Skin of body (tissue), 2 donors: ENCODE measurements around the gene SLC43A2. TPM values are rescaled to one million over a fixed set of nuclear protein-coding genes. Genes with fewer than 3 reads are reported as not detected.
"Not testable (repeated sequence)": the region's sequence is repeated elsewhere in the genome, so short reads cannot be mapped to it uniquely, and the experiment has no call there.

Source experiments
- DNase-seq: peaks from one replicate; lab custom pipeline; 2025; lab: John Stamatoyannopoulos, UW
- total RNA-seq: library from RNA; depleted of rRNA; stranded (reverse); fragments of >200 nt; gene quantifications from one replicate; pipeline ENCODE4 v1.2.3, GENCODE V29; 2014

Gene SLC43A2
- total RNA-seq, 1 donor from 2014 or later, result 8.1 TPM

DNA sequence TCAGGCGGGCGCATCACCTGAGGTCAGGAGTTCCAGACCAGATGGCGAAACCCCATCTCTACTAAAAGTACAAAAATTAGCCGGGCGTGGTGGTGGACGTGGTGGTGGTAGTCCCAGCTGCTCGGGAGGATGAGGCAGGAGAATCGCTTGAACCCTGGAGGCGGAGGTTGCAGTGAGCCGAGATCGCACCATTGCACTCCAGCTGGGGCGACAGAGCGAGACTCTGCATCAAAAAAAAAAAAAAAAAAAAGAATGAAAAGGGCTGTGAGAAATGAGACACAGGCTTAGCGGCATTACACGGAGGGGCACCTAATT, 65.2 kb downstream of the SLC43A2 start:
- DNase-seq, result not testable (repeated sequence)

DNA sequence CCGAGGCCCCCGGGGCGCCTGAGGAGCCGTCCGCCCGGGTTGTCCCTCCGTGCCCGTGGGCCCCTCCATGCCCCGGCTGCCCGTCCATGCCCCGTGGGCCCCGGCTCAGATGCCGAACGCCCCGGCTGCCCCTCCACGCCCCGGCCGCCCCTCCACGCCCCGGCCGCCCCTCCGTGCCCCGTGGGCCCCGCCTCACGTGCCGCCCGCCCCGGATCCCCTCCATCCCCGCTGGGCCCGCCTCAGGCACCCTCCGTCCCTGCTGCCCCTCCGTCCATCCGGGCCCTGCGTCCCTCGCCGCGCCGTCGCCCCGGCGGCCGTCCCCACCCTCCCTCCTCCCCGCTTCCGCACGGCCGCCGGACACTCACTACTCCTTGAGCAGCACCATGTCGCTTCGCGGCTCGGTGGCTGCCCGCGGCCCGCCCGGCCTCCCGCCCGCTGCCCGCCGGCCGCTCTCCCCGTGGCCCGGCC, 66.4 kb downstream of the SLC43A2 start:
- no peak for DNase-seq

DNA sequence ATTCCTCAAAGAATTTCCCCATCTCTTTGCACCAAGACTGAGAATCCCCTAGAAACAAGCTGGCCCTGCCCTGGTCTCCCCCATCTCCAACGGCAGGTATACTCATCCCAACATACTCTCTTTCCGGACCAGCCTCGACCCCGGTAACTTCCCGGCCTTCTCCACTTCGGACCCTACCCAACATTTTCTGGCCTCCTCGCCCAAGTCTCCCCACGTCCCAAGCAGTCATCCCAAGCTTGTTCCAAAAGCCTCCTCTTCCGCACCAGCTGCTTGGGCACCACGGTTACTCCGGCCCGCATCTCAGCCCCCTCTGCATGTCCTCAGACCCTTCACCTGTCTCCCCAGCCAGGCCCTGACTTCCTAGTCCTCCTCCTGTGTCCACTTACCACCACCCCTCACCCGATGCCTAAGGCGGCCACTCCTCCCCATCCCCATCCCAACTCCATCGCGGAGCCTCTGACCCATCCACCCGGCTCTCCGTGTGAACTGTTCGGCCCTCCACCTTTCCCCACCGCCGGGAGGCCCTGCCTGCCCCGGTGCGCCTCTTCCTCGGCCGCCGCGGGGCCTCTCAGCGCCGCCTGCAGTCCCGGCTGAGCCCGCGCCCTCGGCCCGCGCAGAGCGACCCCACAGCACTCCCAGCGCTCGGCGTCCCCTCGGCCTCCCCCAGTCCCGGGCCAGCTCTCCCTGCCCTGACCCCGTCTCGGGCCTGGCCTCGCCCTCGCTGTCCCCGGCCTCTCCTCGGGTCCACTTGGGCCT, 67.0 kb downstream of the SLC43A2 start:
- no peak for DNase-seq

DNA sequence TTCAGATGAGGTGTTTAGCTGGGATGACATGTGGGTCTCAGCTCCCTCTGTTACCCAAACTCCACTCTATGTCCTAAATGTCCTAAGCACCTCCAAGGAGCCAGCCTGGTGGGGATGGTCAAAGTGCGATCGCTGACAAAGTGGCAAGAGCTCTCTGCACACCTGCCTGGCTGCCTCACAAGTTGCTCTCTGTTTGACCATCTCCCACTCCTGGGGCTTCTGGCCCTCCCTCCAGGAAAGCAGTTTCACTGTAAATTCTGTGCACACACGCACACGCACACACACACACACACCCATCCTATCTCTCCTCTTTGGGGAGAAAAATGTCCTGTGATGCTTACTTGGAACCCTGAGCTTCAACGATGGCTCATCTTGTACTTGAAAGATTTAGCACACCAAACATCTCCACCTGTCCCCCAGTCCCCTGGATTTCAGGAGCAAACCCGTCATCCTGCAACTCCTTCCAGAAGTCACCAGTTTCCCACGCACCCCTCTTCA, 67.7 kb downstream of the SLC43A2 start:
- DNase-seq, result no peak

DNA sequence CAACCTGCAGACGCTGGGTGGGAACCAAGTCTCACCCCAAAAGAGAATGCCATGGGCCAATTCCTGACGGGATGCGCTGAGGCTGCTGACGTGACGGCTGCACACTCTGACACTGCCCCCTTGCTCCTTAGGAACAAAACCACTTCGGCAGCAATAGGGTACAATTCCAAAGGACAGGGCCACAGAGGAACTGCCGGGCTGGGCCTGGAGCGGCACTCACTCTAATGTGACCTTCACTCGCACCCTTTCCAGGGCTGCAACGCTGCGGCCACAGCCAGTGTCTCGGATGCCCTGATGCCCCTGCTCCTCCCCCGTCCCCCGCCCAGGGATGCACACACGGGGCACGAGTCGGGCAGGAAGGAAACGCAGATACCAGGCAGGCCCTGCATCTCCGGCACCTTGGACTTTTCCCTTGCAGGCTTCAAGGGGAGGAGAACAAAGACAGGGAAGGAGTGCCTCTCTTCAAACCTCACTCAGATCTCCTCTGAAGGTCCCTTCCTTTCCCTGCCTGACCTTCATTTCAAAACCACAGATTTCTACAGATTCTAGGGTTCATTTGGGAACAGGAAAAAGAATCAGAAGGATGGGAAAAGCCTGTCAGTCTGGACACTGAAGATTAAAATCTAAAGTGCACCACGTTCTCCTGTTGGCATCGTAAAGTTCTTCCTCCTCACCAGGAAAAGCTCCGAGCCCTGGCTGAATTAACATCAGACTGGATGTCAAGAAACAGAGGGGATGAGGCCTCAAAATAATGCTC, 68.4 kb downstream of the SLC43A2 start:
- DNase-seq, result no peak

DNA sequence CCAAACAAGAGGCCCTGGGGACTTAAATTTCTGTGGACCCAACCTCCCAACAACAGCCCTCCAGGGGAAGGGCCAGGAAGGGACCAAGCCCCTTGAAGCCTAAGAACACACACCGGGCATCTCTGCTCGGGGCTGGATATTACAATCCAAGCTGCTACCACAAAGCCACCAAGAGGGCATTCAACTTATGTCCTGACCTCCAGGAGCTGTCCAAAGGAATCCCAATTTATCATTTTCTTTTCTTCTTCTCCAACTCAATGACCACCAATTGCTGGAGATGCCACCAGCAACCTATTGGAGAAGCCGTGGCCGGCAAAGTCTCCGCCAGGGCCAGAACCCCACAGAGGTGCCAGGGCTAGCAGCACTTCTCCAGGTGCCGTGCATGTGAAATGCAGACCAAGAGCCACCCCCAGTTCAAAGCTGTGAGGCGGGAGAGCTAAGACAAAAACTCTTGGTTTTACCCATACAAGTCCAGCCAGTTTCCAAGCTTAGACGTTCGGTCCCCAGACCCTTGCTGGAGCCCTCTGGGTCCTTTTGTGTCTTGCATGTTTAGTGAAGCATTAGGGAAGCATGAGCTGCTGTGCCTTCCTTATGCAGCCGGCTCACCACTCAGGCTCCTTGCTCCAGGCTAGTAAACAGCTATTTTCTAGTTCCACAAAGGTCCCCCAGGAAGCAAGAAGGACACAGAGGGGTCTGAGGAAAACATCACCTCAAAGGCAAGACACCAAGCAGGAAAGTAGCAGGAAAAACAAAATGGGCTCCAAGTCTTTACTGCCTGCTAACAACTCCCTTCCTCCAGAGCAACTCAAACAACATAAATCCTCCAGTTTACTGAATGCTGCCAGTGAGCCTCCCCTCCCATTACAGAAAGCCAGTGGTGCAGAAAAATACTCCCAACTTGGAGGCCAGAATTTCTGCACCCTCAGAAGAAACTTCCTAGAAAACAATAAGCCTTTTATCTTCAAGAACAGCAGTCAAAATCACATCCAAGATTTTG, 69.3 kb downstream of the SLC43A2 start:
- no peak for DNase-seq

DNA sequence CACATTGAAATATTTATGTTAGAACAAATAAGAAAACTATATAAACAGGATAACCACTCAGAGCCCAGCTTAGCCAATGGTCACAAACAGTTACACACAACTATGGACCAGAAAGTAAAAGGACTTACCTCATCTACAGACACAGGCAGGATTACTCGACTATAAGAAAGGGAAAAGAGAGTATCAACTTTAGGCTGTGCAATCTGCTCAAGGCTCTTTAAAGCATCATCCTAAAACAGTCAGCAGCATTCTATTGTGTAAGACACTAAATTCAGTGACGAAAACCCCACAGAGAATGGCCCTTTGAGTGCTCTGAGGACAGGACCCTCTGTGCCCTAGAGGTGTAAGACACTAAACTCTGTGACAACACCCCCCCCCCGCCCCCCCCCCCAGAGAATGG, 70.2 kb downstream of the SLC43A2 start:
- no peak for DNase-seq

DNA sequence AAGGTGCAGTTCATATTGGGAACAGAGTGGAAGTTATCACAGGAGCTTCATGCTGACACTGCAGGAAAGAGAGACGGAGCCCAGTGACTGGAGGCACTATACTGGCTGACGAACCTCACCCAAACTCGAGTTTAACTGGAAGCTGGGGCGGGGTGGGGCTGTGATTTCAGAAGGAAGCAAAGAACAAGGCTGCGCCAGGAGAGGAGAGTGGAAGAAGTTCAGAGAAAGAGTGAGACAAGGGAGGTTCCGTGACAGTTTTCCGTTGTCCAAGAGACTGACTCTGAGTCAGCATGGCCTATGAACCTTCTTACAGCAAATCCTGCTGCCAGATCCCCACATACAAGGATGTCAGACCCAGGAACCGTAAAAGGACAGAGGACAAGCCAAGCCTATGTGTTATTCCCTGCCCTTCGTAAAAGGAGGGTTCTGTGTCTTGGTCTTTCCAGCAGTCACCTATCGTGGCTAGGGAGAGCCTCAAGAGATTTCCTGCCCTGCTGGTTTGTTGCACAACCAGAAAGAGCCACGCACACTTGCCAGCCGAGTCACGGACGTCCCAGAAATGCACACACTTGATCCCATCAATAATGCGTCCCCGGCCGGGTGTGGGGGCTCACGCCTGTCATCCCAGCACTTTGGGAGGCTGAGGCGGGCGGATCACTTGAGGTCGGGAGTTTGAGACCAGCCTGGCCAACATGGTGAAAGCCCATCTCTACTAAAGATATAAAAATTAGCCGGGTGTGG, 71.1 kb downstream of the SLC43A2 start:
- no peak for DNase-seq

DNA sequence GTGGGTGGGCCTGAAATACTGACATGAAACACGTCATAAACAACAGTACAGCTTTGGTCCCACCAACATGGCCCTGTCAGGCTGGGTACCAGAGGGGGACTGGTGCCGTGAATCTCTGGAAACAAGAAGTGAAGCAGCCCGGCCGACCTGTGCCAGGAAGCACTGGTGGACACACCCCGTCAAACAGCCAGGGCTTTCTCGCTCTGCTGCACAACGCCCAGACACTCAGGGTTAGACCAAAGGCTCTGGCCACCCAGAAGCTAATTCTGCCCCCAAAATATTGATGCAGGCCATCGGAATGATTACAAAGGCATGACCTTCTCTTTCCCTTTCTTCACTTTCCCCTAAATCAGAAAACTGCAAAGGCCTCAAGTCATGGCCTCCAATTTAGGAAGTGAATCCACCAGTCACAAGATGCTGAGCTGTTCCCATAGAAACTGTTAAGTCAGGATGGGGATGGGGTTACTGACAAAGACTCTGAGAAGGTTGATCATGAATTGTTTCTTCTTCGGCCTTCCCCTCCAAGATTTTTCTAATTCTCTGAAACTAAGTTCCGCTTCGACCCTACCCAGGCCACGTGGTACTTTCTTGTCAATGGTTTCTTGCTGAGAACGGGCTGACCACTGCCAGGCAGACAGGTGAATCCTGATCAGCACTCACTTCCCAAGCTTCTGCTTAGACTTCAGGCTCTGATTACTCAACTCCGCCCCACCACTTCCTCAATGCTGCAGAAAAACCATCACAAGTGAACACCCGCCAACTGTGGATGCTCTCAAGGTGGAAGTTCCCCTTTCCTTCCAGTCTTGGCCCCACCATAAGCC, 72.8 kb downstream of the SLC43A2 start:
- DNase-seq, result no peak

DNA sequence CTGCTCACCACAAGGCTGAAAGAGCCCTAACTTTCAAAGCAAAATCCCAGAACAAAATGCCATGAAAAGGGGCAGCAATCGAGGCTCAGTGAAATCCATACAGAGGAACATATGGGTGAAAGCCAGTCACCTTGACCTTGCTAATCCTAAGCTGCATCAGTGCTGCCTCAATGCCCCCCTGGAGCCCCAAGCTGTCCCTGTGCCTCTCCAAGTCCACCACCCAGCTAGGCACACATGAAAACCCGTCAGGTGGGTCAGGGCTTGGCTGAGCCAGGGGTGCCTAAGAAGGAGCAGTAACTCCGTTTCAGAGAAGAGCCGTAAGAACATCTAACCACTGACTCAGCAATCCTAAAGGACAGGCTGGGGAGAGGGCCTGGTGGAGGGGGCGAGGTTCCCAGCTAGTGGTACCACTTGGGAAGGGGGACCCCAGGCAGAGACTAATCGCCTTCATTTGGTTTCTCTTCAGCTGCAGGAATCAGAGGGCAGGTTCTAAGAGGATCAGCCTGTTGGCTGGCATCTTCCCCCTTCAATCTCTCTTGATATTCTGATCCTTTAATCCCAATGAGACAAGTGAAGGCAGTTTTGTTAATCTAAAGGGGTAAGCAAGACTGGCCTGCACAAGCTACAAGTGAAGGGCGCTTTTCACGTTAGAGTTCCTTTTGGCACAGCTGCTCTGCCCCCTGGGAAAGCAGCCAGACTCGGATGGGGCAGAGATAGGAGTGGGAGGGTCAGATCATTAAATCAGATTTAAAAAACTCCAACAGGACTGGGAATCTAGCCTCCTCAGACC, 73.7 kb downstream of the SLC43A2 start:
- no peak for DNase-seq

DNA sequence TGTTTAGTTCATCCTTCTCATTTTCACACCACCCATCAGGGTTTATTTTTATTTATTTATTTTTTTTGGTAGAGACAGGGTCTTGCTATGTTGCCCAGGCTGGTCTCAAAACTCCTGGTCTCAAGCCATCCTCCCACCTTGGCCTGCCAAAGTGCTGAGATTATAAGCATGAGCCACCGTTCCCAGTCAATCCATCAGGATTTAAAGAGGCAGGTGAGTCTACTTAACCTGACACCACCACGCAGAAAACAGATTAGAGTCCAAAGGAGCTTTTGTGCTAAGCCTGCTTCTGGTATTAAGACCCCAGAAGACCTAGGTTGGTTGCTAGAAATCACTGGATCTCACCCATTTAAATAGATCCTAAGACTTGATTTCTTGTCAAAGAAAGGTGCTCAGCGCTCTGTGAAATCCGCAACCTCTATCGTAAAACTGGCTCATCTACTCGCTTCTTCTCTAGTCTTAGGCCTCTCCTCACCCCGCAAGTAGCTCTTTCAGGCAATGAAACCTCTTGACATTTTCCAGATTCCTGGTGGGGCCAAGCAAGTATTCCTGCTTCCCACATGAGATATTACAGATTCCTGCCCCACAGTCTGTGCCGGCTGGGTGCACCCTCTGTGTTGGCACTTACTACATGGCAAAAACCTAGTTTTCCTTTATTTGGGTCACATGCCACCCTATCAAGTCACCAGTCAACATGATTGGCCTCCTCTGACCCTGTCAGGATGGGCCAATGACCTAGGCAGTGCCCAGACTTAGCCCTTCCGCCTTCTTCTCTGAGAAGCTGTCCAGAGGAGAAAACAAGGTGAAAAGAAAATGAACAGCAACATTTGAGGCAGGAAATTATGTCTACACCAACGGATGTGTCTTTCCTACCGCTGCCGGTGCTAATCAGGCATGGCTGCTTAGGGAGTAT, 75.0 kb downstream of the SLC43A2 start:
- no peak for DNase-seq

DNA sequence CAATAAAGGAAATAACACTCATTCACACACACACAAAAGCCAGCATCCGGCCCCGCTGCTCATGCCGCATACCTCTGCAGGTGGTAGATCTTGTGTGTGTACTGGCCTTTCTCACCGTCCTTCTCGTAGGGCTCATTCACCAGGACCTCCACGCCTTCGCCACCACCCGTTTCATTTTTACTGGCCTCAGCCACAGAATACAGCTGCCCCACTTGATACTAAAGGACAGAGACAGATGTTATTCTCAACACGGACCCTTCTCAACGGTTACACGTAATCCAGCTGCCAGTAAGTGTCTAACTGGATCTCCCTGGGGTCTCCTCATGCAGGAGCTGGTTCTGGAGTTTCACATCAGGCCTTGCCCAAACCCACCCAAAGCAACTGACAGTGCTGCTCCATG, 75.7 kb downstream of the SLC43A2 start:
- DNase-seq, result no peak

DNA sequence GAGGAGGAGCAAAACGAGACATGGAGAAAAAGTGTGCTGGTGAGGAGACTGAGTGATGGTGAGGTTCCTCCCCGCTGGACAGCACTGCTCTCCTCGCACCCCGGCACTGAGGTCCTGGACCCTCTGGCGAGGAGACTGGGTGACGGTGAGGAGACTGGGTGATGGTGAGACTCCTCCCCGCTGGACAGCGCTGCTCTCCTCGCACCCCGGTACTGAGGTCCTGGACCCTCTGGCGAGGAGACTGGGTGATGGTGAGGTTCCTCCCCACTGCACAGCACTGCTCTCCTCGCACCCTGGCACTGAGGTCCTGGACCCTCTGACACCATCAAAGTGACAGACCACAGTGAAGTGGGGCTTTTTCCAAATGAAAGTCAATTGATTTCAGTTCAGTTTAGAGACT, 76.9 kb downstream of the SLC43A2 start:
- no peak for DNase-seq

DNA sequence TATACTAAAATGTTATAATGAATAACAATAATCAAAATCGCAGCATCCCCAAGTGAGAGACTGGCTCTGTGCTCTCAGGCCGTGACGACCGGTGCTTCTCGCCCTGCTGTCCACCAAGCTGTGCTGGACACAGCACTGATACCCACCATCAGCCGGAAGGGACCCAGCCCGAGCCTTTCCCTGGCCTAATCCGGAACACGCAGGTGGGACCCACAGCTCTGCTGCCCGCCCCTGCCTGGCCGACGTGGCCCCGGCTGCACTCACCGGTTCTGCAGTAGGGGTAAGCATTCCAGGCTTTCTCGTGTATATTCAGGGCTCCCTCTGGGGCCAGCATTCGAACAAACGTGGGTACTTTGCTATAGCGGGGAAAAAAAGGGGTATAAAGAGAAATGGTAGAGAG, 80.6 kb downstream of the SLC43A2 start:
- DNase-seq, result no peak

DNA sequence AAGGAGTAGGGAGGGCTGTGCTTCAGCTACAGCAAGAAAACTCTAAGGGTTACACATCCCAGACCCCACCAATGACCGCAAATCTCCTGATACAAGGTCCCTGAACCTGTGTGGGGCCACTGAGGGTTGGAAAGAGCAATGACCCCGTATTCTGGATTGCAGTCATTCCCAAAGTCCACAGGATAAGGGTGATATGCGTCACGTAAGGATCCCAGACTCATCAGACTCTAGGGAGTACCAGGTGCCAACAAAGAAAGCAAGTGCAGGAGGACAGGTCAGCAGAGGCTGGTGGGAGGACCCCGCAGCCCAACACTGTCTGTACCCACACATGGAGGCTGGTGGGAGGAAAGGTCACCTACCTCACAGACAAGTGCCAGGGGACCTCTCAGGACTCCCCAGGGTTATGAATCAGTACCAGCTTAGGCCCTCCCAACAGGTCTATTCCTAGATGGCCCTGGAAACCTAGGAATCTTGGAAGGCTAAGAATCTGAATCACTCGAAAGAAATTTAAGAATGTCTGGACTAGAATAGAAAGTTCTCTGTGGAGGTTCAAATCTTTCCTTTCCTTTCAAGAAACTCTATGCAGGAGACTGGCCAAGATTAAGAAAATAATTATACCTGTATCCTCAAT, 82.2 kb downstream of the SLC43A2 start:
- no peak for DNase-seq

DNA sequence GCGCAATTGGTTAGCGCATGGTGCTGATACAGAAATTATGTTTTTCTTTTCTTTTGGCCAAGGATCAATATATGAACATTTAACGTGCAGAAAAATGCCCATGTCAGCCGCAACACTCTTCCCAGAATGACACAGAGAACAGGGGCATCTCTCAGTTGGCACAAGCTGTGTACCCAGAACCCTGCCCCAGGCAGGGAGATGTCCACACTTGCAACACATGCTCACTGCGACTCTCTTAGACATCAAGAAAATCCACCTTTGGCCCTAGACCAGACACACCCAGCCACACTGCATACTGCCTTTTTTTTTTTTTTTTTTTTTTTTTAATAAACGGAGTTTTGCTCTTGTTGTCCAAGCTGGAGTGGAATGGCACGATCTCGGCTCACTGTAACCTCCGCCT, 83.0 kb downstream of the SLC43A2 start:
- DNase-seq, result no peak

DNA sequence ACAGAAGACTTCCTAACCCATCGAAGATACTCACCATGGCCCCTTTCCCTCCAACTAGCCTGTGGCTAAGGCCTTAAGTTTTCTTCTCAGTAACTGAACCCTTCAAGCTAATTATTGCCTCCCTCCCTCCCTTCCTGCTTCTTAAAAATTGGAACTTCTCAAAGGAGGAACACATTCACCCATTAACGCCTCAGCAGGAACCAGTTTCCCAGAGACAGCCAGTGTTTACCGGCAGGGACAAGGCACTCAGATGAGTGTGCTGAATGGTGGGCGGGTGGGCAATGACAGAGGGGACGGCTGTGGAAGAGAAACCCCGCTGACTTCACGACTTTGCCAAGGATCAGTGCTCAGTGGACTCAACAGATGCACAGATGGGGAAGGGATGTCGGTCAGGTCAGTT, 86.3 kb downstream of the SLC43A2 start:
- DNase-seq, result no peak
